K562 (cell line): ENCODE results near the gene NAB1.

Source experiments
- CREB5 ChIP-seq: fragments of 250-450 bp; sonication (Bioruptor Pico); IDR thresholded peaks from 2 replicates; pipeline ENCODE4 v1.5.0; 2020; ENCODE audit warnings: mild to moderate bottlenecking
- CREM ChIP-seq: IDR thresholded peaks from 2 replicates; pipeline ENCODE4 v1.6.1; 2014; ENCODE audit warnings: antibody characterized with exemption, low read depth
- IRF2 ChIP-seq: sonication (generic); formaldehyde crosslinking; IDR thresholded peaks from 2 replicates; pipeline ENCODE4 v1.8.1; 2022; ENCODE audit warnings: mild to moderate bottlenecking, missing genetic modification reagents
- POLR2A ChIP-seq: fragments of 450-650 bp; conservative IDR thresholded peaks from 2 replicates; pipeline ENCODE4 v1.6.1; 2016

GRCh38 chr2:190678444-190679162 lies 29.7 kb downstream of the NAB1 start:
- TF ChIP-seq POLR2A (no peak), CREB5 (CRISPR knock-in tag) (no peak), IRF2 (CRISPR knock-in tag) (no peak), CREM (no peak)
